Osteocyte (in vitro differentiated cells): Measurements from ENCODE around the gene MCM6. TPM values are rescaled to one million over a fixed set of nuclear protein-coding genes. Genes with fewer than 3 reads are reported as not detected.

Experiments used
- DNase-seq: peaks from one replicate; pipeline ENCODE4 v3.0.0; 2021; ENCODE audit warnings: mixed read lengths; ENCODE audit not compliant: unreplicated experiment; ENCODE audit errors: extremely low spot score
- H3K27ac Mint-ChIP-seq: one replicate; pipeline ENCODE4 v1.8.0; 2021; ENCODE audit warnings: mild to moderate bottlenecking, mixed read lengths; ENCODE audit not compliant: unreplicated experiment
- H3K27me3 Mint-ChIP-seq: one replicate; pipeline ENCODE4 v1.8.0; 2021; ENCODE audit warnings: mixed read lengths; ENCODE audit not compliant: unreplicated experiment
- H3K36me3 Mint-ChIP-seq: one replicate; pipeline ENCODE4 v1.8.0; 2021; ENCODE audit warnings: mixed read lengths; ENCODE audit not compliant: unreplicated experiment
- H3K4me1 Mint-ChIP-seq: one replicate; pipeline ENCODE4 v1.8.0; 2021; ENCODE audit warnings: mixed read lengths; ENCODE audit not compliant: unreplicated experiment
- H3K4me3 Mint-ChIP-seq: one replicate; pipeline ENCODE4 v1.8.0; 2021; ENCODE audit warnings: mild to moderate bottlenecking, moderate library complexity, mixed read lengths; ENCODE audit not compliant: unreplicated experiment
- H3K9me3 Mint-ChIP-seq: one replicate; pipeline ENCODE4 v1.8.0; 2021; ENCODE audit warnings: mixed read lengths; ENCODE audit not compliant: unreplicated experiment
- long read RNA-seq: library from polyadenylated mRNA; unstranded; transcript quantifications from one replicate; pipeline ENCODE4 v2.0.0, GENCODE V29; 2021
- total RNA-seq: library from RNA; stranded (reverse); gene quantifications from 2 replicates; pipeline ENCODE4 v1.2.1, GENCODE V29; 2021
- TF ChIP-seq, protein P1 (sequence below): fragments of 200-600 bp; sonication (generic); IDR thresholded peaks from 2 replicates; pipeline ENCODE4 v1.5.0; 2021; ENCODE audit warnings: antibody characterized with exemption, mild to moderate bottlenecking, moderate library complexity

Gene MCM6
- total RNA-seq = 26.2 and 28.3 TPM in 2 replicates
- long read RNA-seq, transcript MCM6-201 (17 exons, 3,736 nt) = major isoform, 187 of 315 reads
- long read RNA-seq, partial matches to known transcripts = 113 of 315 reads
- long read RNA-seq, other reads (novel, unspliced or antisense) = 15 of 315 reads

DNA sequence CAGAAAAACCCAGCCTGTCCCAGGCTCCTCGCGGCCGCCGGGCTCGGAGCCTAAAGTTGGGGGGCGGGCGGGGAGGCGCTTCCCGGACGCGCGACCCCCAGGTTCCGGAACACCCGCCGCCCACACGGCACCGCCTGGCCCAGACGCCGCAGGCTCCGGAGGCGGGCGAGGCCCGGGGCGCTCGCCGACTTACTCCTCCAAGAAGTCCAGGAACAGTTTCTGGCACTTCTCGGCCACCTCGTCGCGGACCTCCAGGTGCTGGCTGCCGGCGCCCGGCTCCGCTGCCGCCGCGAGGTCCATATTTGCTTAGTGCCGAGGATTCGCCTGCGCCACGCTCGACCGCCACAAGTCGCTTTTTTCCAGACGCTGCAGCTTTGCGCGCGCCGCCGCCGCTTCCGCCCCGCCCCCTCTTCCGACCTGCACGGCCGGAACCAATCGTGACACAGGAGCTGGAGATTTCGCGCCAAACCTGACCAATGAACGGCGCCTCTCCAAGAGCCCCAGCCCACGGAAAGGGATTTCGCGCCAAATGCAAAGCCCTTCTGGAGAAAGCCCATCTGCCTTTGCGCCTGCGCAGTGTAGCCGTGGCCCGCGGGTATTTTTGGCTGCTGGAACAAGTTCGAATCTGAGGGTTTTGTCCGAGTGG is at the start of gene MCM6:
Gene MCM6, minus strand, starts transcription at position 378 of the 646 bp plus-strand sequence. Its CDS starts 78 bp downstream, at position 300.
- TF ChIP-seq, protein P1, sequence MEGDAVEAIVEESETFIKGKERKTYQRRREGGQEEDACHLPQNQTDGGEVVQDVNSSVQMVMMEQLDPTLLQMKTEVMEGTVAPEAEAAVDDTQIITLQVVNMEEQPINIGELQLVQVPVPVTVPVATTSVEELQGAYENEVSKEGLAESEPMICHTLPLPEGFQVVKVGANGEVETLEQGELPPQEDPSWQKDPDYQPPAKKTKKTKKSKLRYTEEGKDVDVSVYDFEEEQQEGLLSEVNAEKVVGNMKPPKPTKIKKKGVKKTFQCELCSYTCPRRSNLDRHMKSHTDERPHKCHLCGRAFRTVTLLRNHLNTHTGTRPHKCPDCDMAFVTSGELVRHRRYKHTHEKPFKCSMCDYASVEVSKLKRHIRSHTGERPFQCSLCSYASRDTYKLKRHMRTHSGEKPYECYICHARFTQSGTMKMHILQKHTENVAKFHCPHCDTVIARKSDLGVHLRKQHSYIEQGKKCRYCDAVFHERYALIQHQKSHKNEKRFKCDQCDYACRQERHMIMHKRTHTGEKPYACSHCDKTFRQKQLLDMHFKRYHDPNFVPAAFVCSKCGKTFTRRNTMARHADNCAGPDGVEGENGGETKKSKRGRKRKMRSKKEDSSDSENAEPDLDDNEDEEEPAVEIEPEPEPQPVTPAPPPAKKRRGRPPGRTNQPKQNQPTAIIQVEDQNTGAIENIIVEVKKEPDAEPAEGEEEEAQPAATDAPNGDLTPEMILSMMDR = no peak
- H3K4me3 Mint-ChIP-seq = peak within 1 kb of the TSS; percentile 85
- H3K36me3 Mint-ChIP-seq = peaks cover 7% of the 10 kb centered on the region
- no peaks in the 10 kb centered on the region for H3K9me3 Mint-ChIP-seq
- H3K4me1 Mint-ChIP-seq = peaks cover 26% of the 10 kb centered on the region
- peak within 1 kb of the TSS; percentile 92 for H3K27ac Mint-ChIP-seq
- H3K27me3 Mint-ChIP-seq = peaks cover 3% of the 10 kb centered on the region
- DNase-seq = peak; percentile 100

DNA sequence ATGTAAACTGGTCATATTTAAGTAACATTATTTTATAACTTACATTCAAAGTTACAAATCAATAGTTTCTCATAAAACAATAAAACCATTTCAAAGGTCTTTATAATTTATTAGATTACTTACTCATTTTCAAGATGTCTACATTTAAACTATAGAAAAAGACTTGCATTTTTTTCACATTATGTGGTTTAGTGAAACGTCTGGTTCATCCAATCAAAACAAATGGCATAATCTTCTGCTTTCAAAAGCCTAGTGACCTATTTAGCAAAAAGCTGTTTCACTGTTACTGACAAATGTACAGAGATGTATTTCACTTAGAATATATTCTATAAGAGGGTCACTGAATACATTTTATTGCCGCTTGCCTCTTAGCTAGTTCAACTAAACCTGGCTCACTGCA is 49.3 kb upstream of the MCM6 start:
- peaks cover 2% of the 10 kb centered on the region for H3K4me1 Mint-ChIP-seq
- DNase-seq = no peak
- no peak overlapping the region for H3K27ac Mint-ChIP-seq
- H3K9me3 Mint-ChIP-seq = no peaks in the 10 kb centered on the region
- no peaks in the 10 kb centered on the region for H3K27me3 Mint-ChIP-seq
- peaks cover 26% of the 10 kb centered on the region for H3K36me3 Mint-ChIP-seq
- TF ChIP-seq, protein P1 = no peak
- no peak overlapping the region for H3K4me3 Mint-ChIP-seq

DNA sequence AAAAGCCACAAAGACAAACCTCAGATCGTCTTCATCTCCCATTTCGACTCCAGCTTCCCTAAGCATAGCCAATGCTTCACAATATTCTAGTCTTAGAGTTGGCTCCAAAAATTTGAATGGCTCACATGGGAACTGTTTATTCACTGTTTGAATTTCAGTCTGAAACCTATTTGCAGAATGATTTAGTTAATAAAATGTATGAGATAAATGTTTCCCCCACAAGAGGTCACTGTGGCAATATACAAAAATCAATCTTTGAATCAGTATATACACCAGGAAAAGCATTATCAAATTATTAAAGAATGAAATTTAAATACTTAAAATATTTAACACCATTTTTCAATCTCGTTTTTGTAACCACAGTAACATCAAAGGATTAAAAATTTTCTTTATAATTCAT is 40.0 kb upstream of the MCM6 start:
- Mint-ChIP-seq H3K4me1 (no peaks in the 10 kb centered on the region), H3K36me3 (peaks cover 5% of the 10 kb centered on the region), H3K27me3 (no peaks in the 10 kb centered on the region), H3K9me3 (no peaks in the 10 kb centered on the region), H3K4me3 (no peak overlapping the region), H3K27ac (no peak overlapping the region)
- DNase-seq = no peak
- TF ChIP-seq, protein P1 = peak; percentile 57

DNA sequence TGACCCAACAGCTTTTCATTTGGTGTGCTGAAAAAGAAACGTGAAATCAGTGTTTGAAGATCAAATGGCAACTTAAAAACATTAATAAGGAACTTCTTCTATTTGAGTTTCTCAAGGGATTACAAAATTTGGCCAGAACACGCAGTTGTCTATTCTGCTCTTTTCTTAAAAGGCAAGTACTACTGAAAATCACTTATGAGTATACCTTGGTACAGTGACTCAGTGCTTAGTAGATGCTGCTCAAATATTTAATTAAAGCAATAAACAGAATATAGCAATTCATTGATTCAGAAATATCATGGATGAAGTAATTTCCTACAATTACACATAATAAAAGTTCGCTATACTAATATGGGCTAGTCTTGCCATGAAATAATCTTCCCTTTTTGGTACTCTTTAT is 38.2 kb upstream of the MCM6 start:
- Mint-ChIP-seq H3K27me3 (no peaks in the 10 kb centered on the region), H3K36me3 (peaks cover 13% of the 10 kb centered on the region), H3K4me3 (no peak overlapping the region), H3K27ac (no peak overlapping the region), H3K9me3 (no peaks in the 10 kb centered on the region), H3K4me1 (peaks cover 5% of the 10 kb centered on the region)
- no peak for DNase-seq
- TF ChIP-seq, protein P1 = no peak

DNA sequence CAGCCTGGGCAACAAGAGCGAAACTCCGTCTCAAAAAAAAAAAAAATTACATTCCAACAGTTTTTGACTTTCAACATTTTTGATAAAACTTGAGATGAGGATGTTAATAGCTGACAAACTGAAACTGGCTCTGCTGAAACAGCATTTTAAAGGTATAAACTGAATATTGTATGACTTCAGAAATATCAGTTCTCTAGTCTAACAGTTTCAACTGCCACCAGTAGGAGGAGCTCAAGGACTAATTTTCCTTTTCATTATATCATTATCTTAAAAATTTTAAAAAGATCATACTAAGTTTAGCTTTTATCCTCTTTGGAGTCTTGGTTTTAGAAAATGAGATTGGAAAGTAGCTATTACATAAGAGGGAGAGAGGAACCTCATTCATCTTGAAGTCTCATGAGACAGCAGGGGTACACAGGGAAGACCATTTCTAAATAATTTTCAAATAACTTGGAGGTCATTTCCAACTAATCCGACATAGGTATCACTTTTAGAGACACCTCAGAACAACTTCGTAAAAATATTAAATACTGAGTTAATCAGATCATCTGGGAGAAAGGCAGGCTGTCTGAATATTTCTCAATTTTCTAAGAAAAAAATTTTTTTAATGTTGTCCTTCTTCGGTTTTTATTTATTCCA is 37.6 kb upstream of the MCM6 start:
- TF ChIP-seq, protein P1 = peak; percentile 73
- H3K4me3 Mint-ChIP-seq = no peak overlapping the region
- H3K36me3 Mint-ChIP-seq = peaks cover 15% of the 10 kb centered on the region
- H3K27ac Mint-ChIP-seq = no peak overlapping the region
- DNase-seq = no peak
- H3K9me3 Mint-ChIP-seq = no peaks in the 10 kb centered on the region
- no peaks in the 10 kb centered on the region for H3K27me3 Mint-ChIP-seq
- H3K4me1 Mint-ChIP-seq = peaks cover 5% of the 10 kb centered on the region
